Measurements from ENCODE around the gene SV2B. TPM values are rescaled to one million over a fixed set of nuclear protein-coding genes. Genes with fewer than 3 reads are reported as not detected.

SV2B gene
- polyA plus RNA-seq, 1 donor, result 2.4 TPM

Other genes with a start within 250 kb of the SV2B start
- 91.6 TPM for gene FURIN, start 231.7 kb upstream of the SV2B start, polyA plus RNA-seq
- 17.9 TPM for gene FES, start 215.8 kb upstream of the SV2B start, polyA plus RNA-seq
- gene MAN2A2, start 197.0 kb upstream of the SV2B start, polyA plus RNA-seq, result 44.0 TPM
- gene HDDC3, start 167.7 kb upstream of the SV2B start, polyA plus RNA-seq, result 19.2 TPM
- gene UNC45A, start 165.0 kb upstream of the SV2B start, polyA plus RNA-seq, result 49.1 TPM
- gene RCCD1, start 145.4 kb upstream of the SV2B start, polyA plus RNA-seq, result 22.9 TPM
- gene PRC1, start 105.7 kb upstream of the SV2B start, polyA plus RNA-seq, result 40.0 TPM
- 14.2 TPM for gene VPS33B, start 77.7 kb upstream of the SV2B start, polyA plus RNA-seq

All from large intestine (tissue), 1 donor.